ENCODE data around the gene TLN1. TPM values are rescaled to one million over a fixed set of nuclear protein-coding genes. Genes with fewer than 3 reads are reported as not detected.

The TLN1 gene
- polyA plus RNA-seq, 1 experiment: 399 TPM

GRCh38 chr9:35738924-35739323 is 6.9 kb upstream of the TLN1 start:
- POLR2A ChIA-PET: no interaction called here
- Histone ChIP-seq H3K27me3 (ENCODE audit: control insufficient read depth, insufficient read depth, low read length) (no peaks in the 10 kb centered on the region), H3K4me3 (ENCODE audit: low read depth, low read length) (no peak overlapping the region), H3K36me3 (ENCODE audit: control insufficient read depth, insufficient read depth, low read length) (peaks cover 52% of the 10 kb centered on the region)
- DNase-seq (ENCODE audit: low read depth): no peak
- no peak for TF ChIP-seq CTCF (IDR thresholded peaks at IDR 0.05; ENCODE audit: insufficient read depth, low read depth, low read length)
- CTCF ChIA-PET: interaction anchor here (1.2 to 5.8 kb wide), 4 partner anchors 8 to 87 kb away, joined by 3 to 78 read pairs (median 4); partner anchors contain the start of genes GBA2 and RGP1

GRCh38 chr9:35738186-35738585 is 6.2 kb upstream of the TLN1 start:
- ChIA-PET CTCF (interaction anchor here (0.6 to 5.8 kb wide), 7 partner anchors 9 to 88 kb away, joined by 3 to 78 read pairs (median 3); partner anchors contain the start of genes GBA2 and RGP1), POLR2A (interaction anchor here (1.2 kb wide), 1 partner anchor 10 kb away, joined by 5 read pairs; no protein-coding TSS in a partner anchor)
- no peak for TF ChIP-seq CTCF (IDR thresholded peaks at IDR 0.05; ENCODE audit: insufficient read depth, low read depth, low read length)
- Histone ChIP-seq H3K36me3 (ENCODE audit: control insufficient read depth, insufficient read depth, low read length) (peaks cover 47% of the 10 kb centered on the region), H3K27me3 (ENCODE audit: control insufficient read depth, insufficient read depth, low read length) (no peaks in the 10 kb centered on the region), H3K4me3 (ENCODE audit: low read depth, low read length) (no peak overlapping the region)
- DNase-seq (ENCODE audit: low read depth): no peak

GRCh38 chr9:35737143-35737542 is 5.1 kb upstream of the TLN1 start:
- ChIA-PET POLR2A (interaction anchor here (0.6 to 1.2 kb wide), 2 partner anchors 9 to 41 kb away, joined by 4 to 5 read pairs; no protein-coding TSS in a partner anchor), CTCF (interaction anchor here (0.6 to 5.8 kb wide), 5 partner anchors 10 to 91 kb away, joined by 3 to 78 read pairs (median 3); partner anchors contain the start of genes GBA2 and RGP1)
- H3K36me3 ChIP-seq (ENCODE audit: control insufficient read depth, insufficient read depth, low read length): peaks cover 47% of the 10 kb centered on the region
- TF ChIP-seq CTCF (IDR thresholded peaks at IDR 0.05; ENCODE audit: insufficient read depth, low read depth, low read length): no peak
- DNase-seq (ENCODE audit: low read depth): no peak
- no peaks in the 10 kb centered on the region for H3K27me3 ChIP-seq (ENCODE audit: control insufficient read depth, insufficient read depth, low read length)
- H3K4me3 ChIP-seq (ENCODE audit: low read depth, low read length): no peak overlapping the region

- Histone ChIP-seq H3K36me3 (ENCODE audit: control insufficient read depth, insufficient read depth, low read length) (peaks cover 43% of the 10 kb centered on the region), H3K27me3 (ENCODE audit: control insufficient read depth, insufficient read depth, low read length) (no peaks in the 10 kb centered on the region), H3K4me3 (ENCODE audit: low read depth, low read length) (no peak overlapping the region)
- POLR2A ChIA-PET: no interaction called here
- no peak for DNase-seq (ENCODE audit: low read depth)
- CTCF ChIA-PET: interaction anchor here (0.8 to 5.8 kb wide), 15 partner anchors 10 to 146 kb away, joined by 3 to 78 read pairs (median 3); partner anchors contain the start of genes GBA2, RGP1 and SPAG8
- peak; percentile 95 for TF ChIP-seq CTCF (IDR thresholded peaks at IDR 0.05; ENCODE audit: insufficient read depth, low read depth, low read length)
These were observed 4.2 kb upstream of the TLN1 start for GRCh38 chr9:35736201-35736633.

- no peak overlapping the region for H3K4me3 ChIP-seq (ENCODE audit: low read depth, low read length)
- H3K36me3 ChIP-seq (ENCODE audit: control insufficient read depth, insufficient read depth, low read length): peaks cover 29% of the 10 kb centered on the region
- ChIA-PET CTCF (interaction anchor here (0.7 to 5.8 kb wide), 6 partner anchors 8 to 185 kb away, joined by 3 to 78 read pairs (median 3); partner anchors contain the start of genes GBA2, MSMP and RGP1), POLR2A (no interaction called here)
- TF ChIP-seq CTCF (IDR thresholded peaks at IDR 0.05; ENCODE audit: insufficient read depth, low read depth, low read length): no peak
- H3K27me3 ChIP-seq (ENCODE audit: control insufficient read depth, insufficient read depth, low read length): no peaks in the 10 kb centered on the region
- DNase-seq (ENCODE audit: low read depth): no peak
These were observed 2.1 kb upstream of the TLN1 start for GRCh38 chr9:35734096-35734495.

Measured in BJ (cell line).